Trophoblast cell (in vitro differentiated cells and primary cell): ENCODE results near the gene SLC12A8.

Experiments used
- DNase-seq, 2 donors: peaks; one replicate each; pipeline ENCODE4 v3.0.0-alpha.2; 2016
- H2AFZ ChIP-seq: 2 replicates; pipeline ENCODE4 v1.6.1; 2013; ENCODE audit warnings: low read length, moderate library complexity, mild to moderate bottlenecking; ENCODE audit not compliant: insufficient read depth, poor library complexity
- H2AK5ac ChIP-seq: 2 replicates; pipeline ENCODE4 v1.6.1; 2013; ENCODE audit warnings: mild to moderate bottlenecking, low read length
- H2BK120ac ChIP-seq: 2 replicates; pipeline ENCODE4 v1.6.1; 2013; ENCODE audit warnings: low read length, mild to moderate bottlenecking, moderate library complexity; ENCODE audit not compliant: insufficient read depth, poor library complexity
- H2BK12ac ChIP-seq: 2 replicates; pipeline ENCODE4 v1.6.1; 2013; ENCODE audit warnings: mild to moderate bottlenecking, low read length, moderate library complexity
- H2BK5ac ChIP-seq: 2 replicates; pipeline ENCODE4 v1.6.1; 2013; ENCODE audit warnings: low read length, low read depth, moderate library complexity, mild to moderate bottlenecking; ENCODE audit not compliant: poor library complexity
- H3K14ac ChIP-seq: 2 replicates; pipeline ENCODE4 v1.6.1; 2013; ENCODE audit warnings: mild to moderate bottlenecking, low read length
- H3K18ac ChIP-seq: 2 replicates; pipeline ENCODE4 v1.6.1; 2013; ENCODE audit warnings: mild to moderate bottlenecking, low read length
- H3K23ac ChIP-seq: 2 replicates; pipeline ENCODE4 v1.6.1; 2013; ENCODE audit warnings: low read length
- H3K27ac ChIP-seq: 2 replicates; pipeline ENCODE4 v1.5.1; 2013; ENCODE audit warnings: low read depth, mild to moderate bottlenecking, inconsistent platforms, low read length, moderate library complexity
- H3K27me3 ChIP-seq: 2 replicates; pipeline ENCODE4 v1.6.1; 2013; ENCODE audit warnings: inconsistent platforms, mild to moderate bottlenecking, low read length, moderate library complexity; ENCODE audit not compliant: insufficient read depth
- H3K36me3 ChIP-seq, 2 experiments: 1 replicate in 1 of 2; 2 replicates in 1 of 2; pipeline ENCODE4 v1.6.1; 2013; ENCODE audit warnings: low read length in 2 of 2, mild to moderate bottlenecking in 2 of 2, moderate library complexity in 1 of 2; ENCODE audit not compliant: insufficient read depth in 2 of 2, control insufficient read depth in 1 of 2
- H3K4ac ChIP-seq: 2 replicates; pipeline ENCODE4 v1.6.1; 2013; ENCODE audit warnings: low read depth, mild to moderate bottlenecking, low read length, moderate library complexity
- H3K4me1 ChIP-seq, 2 experiments: 1 replicate in 1 of 2; 2 replicates in 1 of 2; pipeline ENCODE4 v1.6.1; 2013; ENCODE audit warnings: low read length in 2 of 2, mild to moderate bottlenecking in 2 of 2, moderate library complexity in 1 of 2; ENCODE audit not compliant: insufficient read depth in 2 of 2, control insufficient read depth in 1 of 2
- H3K4me2 ChIP-seq: 2 replicates; pipeline ENCODE4 v1.6.1; 2013; ENCODE audit warnings: inconsistent platforms, mild to moderate bottlenecking, low read length, moderate library complexity
- H3K4me3 ChIP-seq: 2 replicates; pipeline ENCODE4 v1.5.1; 2013; ENCODE audit warnings: mild to moderate bottlenecking, low read depth, low read length, inconsistent platforms
- H3K79me1 ChIP-seq: one replicate; pipeline ENCODE4 v1.6.1; 2013; ENCODE audit warnings: low read length
- H3K79me2 ChIP-seq: 2 replicates; pipeline ENCODE4 v1.6.1; 2013; ENCODE audit warnings: low read length, mild to moderate bottlenecking; ENCODE audit not compliant: control insufficient read depth, insufficient read depth, poor library complexity
- H3K9ac ChIP-seq: 2 replicates; pipeline ENCODE4 v1.6.1; 2013; ENCODE audit warnings: mild to moderate bottlenecking, low read length
- H3K9me3 ChIP-seq: 2 replicates; pipeline ENCODE4 v1.6.1; 2013; ENCODE audit warnings: low read depth, mild to moderate bottlenecking, control low read depth, inconsistent platforms, low read length; ENCODE audit not compliant: insufficient read depth
- H4K12ac ChIP-seq: 2 replicates; pipeline ENCODE4 v1.6.1; 2013; ENCODE audit warnings: low read depth, mild to moderate bottlenecking, low read length, moderate library complexity
- H4K8ac ChIP-seq: 2 replicates; pipeline ENCODE4 v1.6.1; 2013; ENCODE audit warnings: low read depth, mild to moderate bottlenecking, low read length, moderate library complexity
- H4K91ac ChIP-seq: one replicate; pipeline ENCODE4 v1.6.1; 2013; ENCODE audit warnings: low read depth, mild to moderate bottlenecking, low read length, moderate library complexity
- WGBS: extraction: QIAGEN DNeasy Blood & Tissue Kit; methylation state at CpG from one replicate; pipeline ENCODE4 v1.1.7; 2013; ENCODE audit warnings: missing lambda C conversion rate; ENCODE audit not compliant: insufficient read length, insufficient coverage; ENCODE audit errors: extremely low coverage; 5-methylcytosine and 5-hydroxymethylcytosine counted together

SLC12A8 gene

GRCh38 chr3:125045965-125046364 lies 166.6 kb downstream of the SLC12A8 start:
- H4K8ac ChIP-seq, result no peak overlapping the region
- H3K36me3 ChIP-seq, result peaks cover 3 to 11% of the 10 kb centered on the region in 2 experiments
- no peak overlapping the region for H3K9ac ChIP-seq
- H2AFZ ChIP-seq, result no peak overlapping the region
- no peak overlapping the region for H2BK12ac ChIP-seq
- no peaks in the 10 kb centered on the region for H3K27me3 ChIP-seq
- H3K79me2 ChIP-seq, result peaks cover 4% of the 10 kb centered on the region
- no CpG with 5 or more reads among the region's 2 CpGs for WGBS
- no peak overlapping the region for H2BK120ac ChIP-seq
- no peak overlapping the region for H4K91ac ChIP-seq
- H3K23ac ChIP-seq, result no peak overlapping the region
- H4K12ac ChIP-seq, result no peak overlapping the region
- no peak overlapping the region for H2AK5ac ChIP-seq
- peak in 1 of 2 donors; percentile 36 for DNase-seq
- no peak overlapping the region for H3K27ac ChIP-seq
- peaks cover 24 to 26% of the 10 kb centered on the region in 2 experiments for H3K4me1 ChIP-seq
- peaks cover 13% of the 10 kb centered on the region for H3K79me1 ChIP-seq
- H2BK5ac ChIP-seq, result no peak overlapping the region
- H3K18ac ChIP-seq, result no peak overlapping the region
- no peak overlapping the region for H3K4me2 ChIP-seq
- H3K4me3 ChIP-seq, result no peak overlapping the region
- H3K9me3 ChIP-seq, result no peaks in the 10 kb centered on the region
- no peak overlapping the region for H3K4ac ChIP-seq
- no peak overlapping the region for H3K14ac ChIP-seq

GRCh38 chr3:125045194-125045593 lies 167.4 kb downstream of the SLC12A8 start:
- H2BK12ac ChIP-seq, result peak overlapping the region; percentile 66
- H4K12ac ChIP-seq, result no peak overlapping the region
- no peaks in the 10 kb centered on the region for H3K9me3 ChIP-seq
- peaks cover 18% of the 10 kb centered on the region for H3K79me1 ChIP-seq
- H3K18ac ChIP-seq, result no peak overlapping the region
- no peaks in the 10 kb centered on the region for H3K27me3 ChIP-seq
- no peak for DNase-seq
- no peak overlapping the region for H2BK5ac ChIP-seq
- H3K9ac ChIP-seq, result no peak overlapping the region
- no CpG with 5 or more reads among the region's 5 CpGs for WGBS
- H2AFZ ChIP-seq, result no peak overlapping the region
- peaks cover 26 to 28% of the 10 kb centered on the region in 2 experiments for H3K4me1 ChIP-seq
- H3K4ac ChIP-seq, result peak overlapping the region; percentile 57
- no peak overlapping the region for H3K4me3 ChIP-seq
- H4K91ac ChIP-seq, result no peak overlapping the region
- H2AK5ac ChIP-seq, result no peak overlapping the region
- H4K8ac ChIP-seq, result no peak overlapping the region
- H3K4me2 ChIP-seq, result no peak overlapping the region
- H3K36me3 ChIP-seq, result peaks cover 3 to 6% of the 10 kb centered on the region in 2 experiments
- H3K27ac ChIP-seq, result no peak overlapping the region
- H3K79me2 ChIP-seq, result peaks cover 4% of the 10 kb centered on the region
- no peak overlapping the region for H3K23ac ChIP-seq
- H3K14ac ChIP-seq, result no peak overlapping the region
- no peak overlapping the region for H2BK120ac ChIP-seq

GRCh38 chr3:125043599-125044151 lies 168.9 kb downstream of the SLC12A8 start:
- no peak overlapping the region for H4K12ac ChIP-seq
- H2BK5ac ChIP-seq, result peak overlapping the region; percentile 83
- H3K27me3 ChIP-seq, result no peaks in the 10 kb centered on the region
- peak overlapping the region; percentile 87 for H4K91ac ChIP-seq
- H3K14ac ChIP-seq, result peak overlapping the region; percentile 35
- H3K4me3 ChIP-seq, result no peak overlapping the region
- peak overlapping the region; percentile 85 for H2BK120ac ChIP-seq
- H4K8ac ChIP-seq, result peak overlapping the region; percentile 68
- H3K18ac ChIP-seq, result peak overlapping the region; percentile 49
- no peak overlapping the region for H3K9ac ChIP-seq
- no peak overlapping the region for H3K23ac ChIP-seq
- H3K27ac ChIP-seq, result peak overlapping the region; percentile 85
- H2BK12ac ChIP-seq, result peak overlapping the region; percentile 92
- no peak for DNase-seq
- H3K79me2 ChIP-seq, result peaks cover 4% of the 10 kb centered on the region
- peak overlapping the region; percentile 7 for H3K4me2 ChIP-seq
- H3K9me3 ChIP-seq, result no peaks in the 10 kb centered on the region
- WGBS, result no CpG with 5 or more reads among the region's 20 CpGs
- peak overlapping the region; percentile 34 for H3K4ac ChIP-seq
- H3K79me1 ChIP-seq, result peaks cover 20% of the 10 kb centered on the region
- H3K36me3 ChIP-seq, result peaks cover 3 to 6% of the 10 kb centered on the region in 2 experiments
- no peak overlapping the region for H2AFZ ChIP-seq
- H2AK5ac ChIP-seq, result peak overlapping the region; percentile 51
- peaks cover 32 to 35% of the 10 kb centered on the region in 2 experiments for H3K4me1 ChIP-seq

GRCh38 chr3:125042725-125043406 lies 169.7 kb downstream of the SLC12A8 start:
- Histone ChIP-seq H3K4me1 (peaks cover 30 to 38% of the 10 kb centered on the region in 2 experiments), H4K8ac (peak overlapping the region; percentile 37), H3K27ac (peak overlapping the region; percentile 83), H3K23ac (no peak overlapping the region), H3K36me3 (peaks cover 0 to 3% of the 10 kb centered on the region in 2 experiments), H4K12ac (no peak overlapping the region), H3K79me2 (peaks cover 7% of the 10 kb centered on the region), H3K4ac (peak overlapping the region; percentile 96), H3K9me3 (no peaks in the 10 kb centered on the region), H2AFZ (peak overlapping the region; percentile 14), H3K27me3 (no peaks in the 10 kb centered on the region), H4K91ac (peak overlapping the region; percentile 81), H3K4me3 (no peak overlapping the region), H2BK120ac (peak overlapping the region; percentile 43), H3K79me1 (peaks cover 22% of the 10 kb centered on the region), H3K4me2 (peak overlapping the region; percentile 44), H2AK5ac (peak overlapping the region; percentile 38), H3K9ac (no peak overlapping the region), H2BK12ac (peak overlapping the region; percentile 30), H3K14ac (peak overlapping the region; percentile 67), H2BK5ac (peak overlapping the region; percentile 77), H3K18ac (peak overlapping the region; percentile 33)
- WGBS, result no CpG with 5 or more reads among the region's 17 CpGs
- no peak for DNase-seq
